Mucosa of rectum (tissue), 2 donors: ENCODE data around the gene TCEA2.
"Not testable (repeated sequence)": the region's sequence is repeated elsewhere in the genome, so short reads cannot be mapped to it uniquely, and the experiment has no call there.

Source experiments
- H3K27ac ChIP-seq, 2 donors: one replicate each; pipeline ENCODE4 v1.7.0; 2013; ENCODE audit warnings: inconsistent platforms in 2 of 2, low read depth in 2 of 2, low read length in 2 of 2
- H3K27me3 ChIP-seq, 2 donors: one replicate each; pipeline ENCODE4 v1.7.0; 2013; ENCODE audit warnings: low read length in 2 of 2; ENCODE audit not compliant: control insufficient read depth in 2 of 2, insufficient read depth in 2 of 2
- H3K36me3 ChIP-seq, 2 donors: one replicate each; pipeline ENCODE4 v1.7.0; 2013; ENCODE audit warnings: low read length in 2 of 2; ENCODE audit not compliant: control insufficient read depth in 2 of 2, insufficient read depth in 2 of 2
- H3K4me1 ChIP-seq, 2 donors: one replicate each; pipeline ENCODE4 v1.7.0; 2013; ENCODE audit warnings: low read length in 2 of 2, mild to moderate bottlenecking in 1 of 2; ENCODE audit not compliant: control insufficient read depth in 2 of 2, insufficient read depth in 2 of 2
- H3K4me3 ChIP-seq, 2 donors: one replicate each; pipeline ENCODE4 v1.7.0; 2013; ENCODE audit warnings: low read length in 2 of 2
- H3K9ac ChIP-seq, 2 donors: one replicate each; pipeline ENCODE4 v1.7.0; 2013; ENCODE audit warnings: low read length in 2 of 2, low read depth in 1 of 2, mild to moderate bottlenecking in 1 of 2
- H3K9me3 ChIP-seq, 2 donors: one replicate each; pipeline ENCODE4 v1.7.0; 2013; ENCODE audit warnings: low read length in 2 of 2; ENCODE audit not compliant: control insufficient read depth in 2 of 2
- donor health status: healthy.
- donor health status: Normal muscosa, but diverticular disease.

TCEA2 gene

GRCh38 chr20:64083804-64084684 lies 21.0 kb downstream of the TCEA2 start, which contains the start of gene LKAAEAR1:
LKAAEAR1 (minus strand) TSS chr20:64084398; CDS start chr20:64084219, 179 bp downstream.
- H3K27ac ChIP-seq: no peak within 1 kb of the TSS
- H3K27me3 ChIP-seq: peaks cover 22 to 30% of the 10 kb centered on the region in 2 donors
- no peaks in the 10 kb centered on the region for H3K36me3 ChIP-seq
- peaks cover 10 to 12% of the 10 kb centered on the region in 2 donors for H3K4me1 ChIP-seq
- H3K9me3 ChIP-seq: no peaks in the 10 kb centered on the region
- peak within 1 kb of the TSS; percentile 27 to 31 for H3K4me3 ChIP-seq
- peak within 1 kb of the TSS in 1 of 2 donors; percentile 38 for H3K9ac ChIP-seq

- Histone ChIP-seq H3K36me3 (no peaks in the 10 kb centered on the region), H3K9ac (no peak overlapping the region), H3K4me3 (no peak overlapping the region), H3K27ac (no peak overlapping the region), H3K27me3 (peaks cover 22 to 36% of the 10 kb centered on the region in 2 donors), H3K9me3 (no peaks in the 10 kb centered on the region), H3K4me1 (peaks cover 5 to 7% of the 10 kb centered on the region in 2 donors)
These were observed 21.7 kb downstream of the TCEA2 start for GRCh38 chr20:64084685-64085152.

- no peaks in the 10 kb centered on the region for H3K9me3 ChIP-seq
- no peak overlapping the region for H3K27ac ChIP-seq
- H3K36me3 ChIP-seq: no peaks in the 10 kb centered on the region
- H3K4me3 ChIP-seq: no peak overlapping the region
- H3K27me3 ChIP-seq: peaks cover 22 to 40% of the 10 kb centered on the region in 2 donors
- H3K4me1 ChIP-seq: peaks cover 5 to 7% of the 10 kb centered on the region in 2 donors
- no peak overlapping the region for H3K9ac ChIP-seq
These were observed 23.8 kb downstream of the TCEA2 start for GRCh38 chr20:64086801-64087200.

- not testable (repeated sequence) for H3K9me3 ChIP-seq, H3K9ac ChIP-seq, H3K27ac ChIP-seq, H3K4me1 ChIP-seq, H3K36me3 ChIP-seq, H3K4me3 ChIP-seq
- H3K27me3 ChIP-seq: peaks cover 20 to 38% of the 10 kb centered on the region in 2 donors
These were observed 24.3 kb downstream of the TCEA2 start for GRCh38 chr20:64087226-64087825.

- not testable (repeated sequence) for H3K4me3 ChIP-seq, H3K9ac ChIP-seq, H3K9me3 ChIP-seq, H3K27ac ChIP-seq, H3K36me3 ChIP-seq, H3K4me1 ChIP-seq
- peaks cover 17 to 35% of the 10 kb centered on the region in 2 donors for H3K27me3 ChIP-seq
These were observed 25.6 kb downstream of the TCEA2 start for GRCh38 chr20:64088586-64088985.

GRCh38 chr20:64090165-64090564 lies 27.2 kb downstream of the TCEA2 start:
- Histone ChIP-seq H3K4me3 (no peak overlapping the region), H3K4me1 (no peaks in the 10 kb centered on the region), H3K27ac (no peak overlapping the region), H3K9me3 (no peaks in the 10 kb centered on the region), H3K36me3 (no peaks in the 10 kb centered on the region), H3K27me3 (peaks cover 10 to 25% of the 10 kb centered on the region in 2 donors), H3K9ac (no peak overlapping the region)

GRCh38 chr20:64091340-64091739 lies 28.3 kb downstream of the TCEA2 start:
- Histone ChIP-seq H3K9ac (no peak overlapping the region), H3K4me1 (no peaks in the 10 kb centered on the region), H3K27ac (no peak overlapping the region), H3K9me3 (no peaks in the 10 kb centered on the region), H3K36me3 (no peaks in the 10 kb centered on the region), H3K27me3 (peaks cover 13 to 17% of the 10 kb centered on the region in 2 donors), H3K4me3 (no peak overlapping the region)

- Histone ChIP-seq H3K9me3 (no peaks in the 10 kb centered on the region), H3K4me3 (no peak overlapping the region), H3K27me3 (peaks cover 11 to 17% of the 10 kb centered on the region in 2 donors), H3K36me3 (no peaks in the 10 kb centered on the region), H3K27ac (no peak overlapping the region), H3K9ac (no peak overlapping the region), H3K4me1 (no peaks in the 10 kb centered on the region)
These were observed 28.8 kb downstream of the TCEA2 start for GRCh38 chr20:64091770-64092169.

- Histone ChIP-seq H3K27me3 (peaks cover 11 to 17% of the 10 kb centered on the region in 2 donors), H3K36me3 (no peaks in the 10 kb centered on the region), H3K9me3 (no peaks in the 10 kb centered on the region), H3K4me1 (no peaks in the 10 kb centered on the region), H3K27ac (no peak overlapping the region), H3K9ac (no peak overlapping the region), H3K4me3 (no peak overlapping the region)
These were observed 29.4 kb downstream of the TCEA2 start for GRCh38 chr20:64092258-64093012.
